Esophagus (tissue), 2 donors: ENCODE data around the gene AJAP1. TPM values are rescaled to one million over a fixed set of nuclear protein-coding genes. Genes with fewer than 3 reads are reported as not detected.
"Not testable (repeated sequence)": the region's sequence is repeated elsewhere in the genome, so short reads cannot be mapped to it uniquely, and the experiment has no call there.

Experiments
- H3K27ac ChIP-seq, 2 donors: one replicate each; pipeline ENCODE4 v1.5.1; 2013; ENCODE audit warnings: low read depth in 2 of 2, mild to moderate bottlenecking in 2 of 2, inconsistent platforms in 1 of 2, low read length in 1 of 2, moderate library complexity in 1 of 2
- H3K27me3 ChIP-seq, 2 donors: one replicate each; pipeline ENCODE4 v1.6.1; 2013; ENCODE audit warnings: low read length in 2 of 2, control low read depth in 1 of 2, mild to moderate bottlenecking in 1 of 2; ENCODE audit not compliant: insufficient read depth in 2 of 2, control insufficient read depth in 1 of 2
- H3K36me3 ChIP-seq, 2 donors: one replicate each; pipeline ENCODE4 v1.6.1; 2013; ENCODE audit warnings: low read length in 1 of 2; ENCODE audit not compliant: control insufficient read depth in 2 of 2, insufficient read depth in 2 of 2
- H3K4me1 ChIP-seq, 2 donors: one replicate each; pipeline ENCODE4 v1.6.1; 2013; ENCODE audit warnings: low read length in 1 of 2; ENCODE audit not compliant: control insufficient read depth in 2 of 2, insufficient read depth in 2 of 2
- H3K4me3 ChIP-seq, 2 donors: one replicate each; pipeline ENCODE4 v1.5.1; 2013; ENCODE audit warnings: low read length in 2 of 2, mild to moderate bottlenecking in 2 of 2, low read depth in 1 of 2, moderate library complexity in 1 of 2
- H3K9me3 ChIP-seq, 2 donors: one replicate each; pipeline ENCODE4 v1.6.1; 2013; ENCODE audit warnings: mild to moderate bottlenecking in 2 of 2, low read depth in 1 of 2, low read length in 1 of 2, moderate library complexity in 1 of 2; ENCODE audit not compliant: control insufficient read depth in 2 of 2, insufficient read depth in 1 of 2
- WGBS, 2 donors: extraction: QIAGEN DNeasy Blood & Tissue Kit; methylation state at CpG; one replicate each; pipeline ENCODE4 v1.1.7; 2013; 5-methylcytosine and 5-hydroxymethylcytosine counted together
- polyA plus RNA-seq, 2 donors: library from polyadenylated mRNA; stranded (reverse); fragments of 200-250 nt; gene quantifications; one replicate each; pipeline ENCODE4 v1.2.3, GENCODE V29; 2013
- donor health status: healthy with polysubstance abuse.
- donor health status: Bipolar disorder and iron deficiency.

Gene AJAP1
- polyA plus RNA-seq, 2 donors, result 0.10 to 0.12 TPM

DNA sequence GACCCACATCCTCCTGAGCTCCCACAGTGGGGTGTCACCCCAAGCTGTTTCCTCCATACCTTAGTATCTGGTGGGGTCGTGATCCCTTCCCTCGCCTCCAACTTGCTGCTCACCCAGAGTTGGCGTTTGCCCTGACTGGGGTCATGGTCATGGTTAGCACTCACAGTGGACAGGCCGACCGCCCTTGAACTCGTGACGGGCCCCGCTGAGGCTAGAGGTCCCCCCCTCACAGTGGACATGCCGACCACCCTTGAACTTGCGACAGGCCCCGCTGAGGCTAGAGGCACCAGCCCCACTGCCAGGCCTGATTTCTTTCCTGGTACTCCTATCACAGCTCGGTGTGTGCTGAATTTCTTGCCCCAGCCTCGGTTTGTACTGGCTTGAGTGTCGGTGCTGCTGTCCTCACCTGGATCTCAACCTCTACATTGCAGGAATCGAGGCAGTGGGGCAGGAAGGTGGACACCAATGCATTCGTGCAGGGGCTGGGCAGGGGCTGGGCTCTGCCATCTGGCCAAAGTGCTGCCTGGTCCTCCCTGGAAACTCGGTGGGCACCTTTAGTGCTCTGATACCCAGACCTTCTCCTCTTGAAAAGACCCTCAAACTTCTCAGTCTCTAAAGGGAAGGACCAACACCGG is 37.5 kb upstream of the AJAP1 start:
- Histone ChIP-seq H3K4me3 (no peak overlapping the region), H3K4me1 (no peaks in the 10 kb centered on the region), H3K36me3 (no peaks in the 10 kb centered on the region), H3K9me3 (no peaks in the 10 kb centered on the region), H3K27me3 (no peaks in the 10 kb centered on the region), H3K27ac (no peak overlapping the region)
- WGBS, 2 donors, result 86 to 88% methylated on average over 18 of the region's 18 CpGs

DNA sequence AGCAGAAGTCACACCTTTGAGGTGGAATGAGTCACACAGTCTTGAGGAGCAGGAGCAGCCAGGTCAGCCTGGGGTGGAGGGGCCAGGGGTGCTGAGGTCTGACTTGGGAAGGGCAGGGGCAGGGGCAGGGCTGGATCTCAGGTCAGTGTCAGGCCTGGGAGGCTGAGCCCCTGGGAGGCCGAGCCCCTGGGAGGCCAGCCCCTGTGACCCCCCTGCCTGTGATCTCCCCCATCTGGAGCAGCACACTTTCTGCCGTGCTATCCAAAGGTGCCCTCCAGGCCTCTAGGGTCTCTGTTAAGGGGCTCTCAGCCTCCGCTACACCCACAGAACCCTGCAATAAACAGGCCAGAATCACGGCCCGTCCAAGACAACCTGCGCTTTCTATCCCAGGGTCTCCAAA is 36.9 kb upstream of the AJAP1 start:
- H3K4me3 ChIP-seq, result no peak overlapping the region
- 91 to 99% methylated on average over 6 of the region's 6 CpGs for WGBS, 2 donors
- no peaks in the 10 kb centered on the region for H3K9me3 ChIP-seq
- no peaks in the 10 kb centered on the region for H3K4me1 ChIP-seq
- H3K27me3 ChIP-seq, result no peaks in the 10 kb centered on the region
- no peaks in the 10 kb centered on the region for H3K36me3 ChIP-seq
- no peak overlapping the region for H3K27ac ChIP-seq

DNA sequence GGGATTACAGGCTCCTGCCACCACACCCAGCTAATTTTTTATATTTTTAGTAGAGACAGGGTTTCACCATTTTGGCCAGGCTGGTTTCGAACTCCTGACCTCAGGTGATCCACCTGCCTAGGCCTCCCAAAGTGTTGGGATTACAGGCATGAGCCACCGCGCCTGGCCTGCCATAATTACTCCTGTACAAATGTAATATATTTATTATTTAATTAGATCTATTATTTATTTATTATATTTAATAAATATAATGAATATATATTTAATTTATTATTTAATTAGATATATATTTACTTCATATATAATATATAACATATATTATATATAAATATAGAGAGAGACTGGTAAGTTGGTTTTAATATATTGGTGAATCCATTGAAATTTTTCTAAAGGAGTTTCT is 35.6 kb upstream of the AJAP1 start:
- H3K27me3 ChIP-seq, H3K27ac ChIP-seq, H3K9me3 ChIP-seq, H3K36me3 ChIP-seq, H3K4me1 ChIP-seq, H3K4me3 ChIP-seq: not testable (repeated sequence)
- 76 to 100% methylated on average over 3 of the region's 3 CpGs for WGBS, 2 donors

DNA sequence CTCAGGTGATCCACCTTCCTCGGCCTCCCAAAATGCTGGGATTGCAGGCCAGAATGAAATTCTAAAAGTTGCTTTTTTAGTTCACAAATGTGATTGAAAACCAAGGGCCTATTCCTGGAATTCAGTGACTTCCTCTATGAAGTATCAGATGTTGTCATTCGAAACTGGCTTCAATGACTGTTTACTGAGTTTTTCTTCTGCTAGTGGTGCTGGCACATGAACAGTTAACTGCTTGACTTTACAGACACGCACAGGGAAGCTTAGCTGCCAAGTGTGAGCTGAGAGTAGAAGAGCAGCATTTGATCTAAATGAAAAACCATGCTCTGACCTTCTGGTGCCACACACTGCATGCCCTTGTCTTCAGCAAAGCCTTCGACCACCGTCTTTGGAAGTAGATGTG is 32.8 kb upstream of the AJAP1 start:
- H3K27me3 ChIP-seq, result no peaks in the 10 kb centered on the region
- no peaks in the 10 kb centered on the region for H3K36me3 ChIP-seq
- H3K27ac ChIP-seq, result no peak overlapping the region
- 62 to 64% methylated on average over 5 of the region's 5 CpGs for WGBS, 2 donors
- no peaks in the 10 kb centered on the region for H3K4me1 ChIP-seq
- no peak overlapping the region for H3K4me3 ChIP-seq
- peaks cover 0 to 2% of the 10 kb centered on the region in 2 donors for H3K9me3 ChIP-seq

DNA sequence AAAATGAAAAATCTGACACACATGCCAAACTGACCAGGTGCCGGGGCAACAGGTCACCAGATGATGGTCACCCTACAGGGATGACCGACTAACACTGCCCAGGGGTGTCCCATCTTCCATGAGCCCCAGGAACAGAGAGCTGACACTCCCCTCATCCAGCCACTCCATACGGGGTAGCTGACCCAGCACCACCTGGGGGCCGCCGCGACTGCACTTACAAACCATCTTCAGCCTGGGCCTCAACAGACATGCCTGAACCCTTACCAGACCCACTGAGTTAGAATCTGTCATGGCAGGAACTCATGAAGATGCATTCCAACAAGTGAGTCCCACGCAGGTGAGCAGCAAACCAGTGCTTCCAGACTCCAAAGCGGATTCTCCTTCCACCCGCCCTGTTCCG is 31.6 kb upstream of the AJAP1 start:
- WGBS, 2 donors, result 85 to 91% methylated on average over 10 of the region's 10 CpGs
- H3K36me3 ChIP-seq, result no peaks in the 10 kb centered on the region
- no peaks in the 10 kb centered on the region for H3K4me1 ChIP-seq
- peaks cover 0 to 2% of the 10 kb centered on the region in 2 donors for H3K9me3 ChIP-seq
- no peak overlapping the region for H3K4me3 ChIP-seq
- no peak overlapping the region for H3K27ac ChIP-seq
- no peaks in the 10 kb centered on the region for H3K27me3 ChIP-seq

DNA sequence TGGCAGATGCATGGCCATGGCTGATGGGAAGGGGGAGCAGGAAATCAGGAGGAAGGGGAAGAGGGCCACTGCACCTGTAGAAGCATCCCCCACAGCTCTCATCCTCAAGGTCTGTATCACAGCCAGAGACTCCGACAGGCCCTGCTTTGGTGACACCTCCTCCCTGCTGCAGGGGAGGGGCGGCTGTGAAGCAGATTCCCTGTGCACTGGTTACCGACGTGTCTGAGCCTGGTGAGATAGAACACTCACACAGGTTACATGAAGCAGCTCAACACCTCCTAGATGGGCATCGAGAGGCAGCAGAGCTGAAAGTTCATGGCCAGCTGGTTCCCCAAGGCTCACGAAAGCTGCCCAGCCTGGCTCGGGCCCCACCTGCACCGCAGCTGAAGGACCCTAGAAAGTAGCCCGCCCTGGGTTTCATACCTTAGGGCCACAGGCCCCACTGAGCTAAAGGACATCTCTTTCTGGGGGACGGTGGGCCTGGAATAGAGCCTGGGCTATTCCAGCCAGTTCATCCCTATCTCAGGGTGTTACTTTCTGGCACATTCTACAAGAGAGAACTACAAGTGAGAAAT is 30.2 kb upstream of the AJAP1 start:
- no peaks in the 10 kb centered on the region for H3K27me3 ChIP-seq
- no peak overlapping the region for H3K4me3 ChIP-seq
- peaks cover 0 to 2% of the 10 kb centered on the region in 2 donors for H3K9me3 ChIP-seq
- H3K36me3 ChIP-seq, result no peaks in the 10 kb centered on the region
- WGBS, 2 donors, result 72 to 73% methylated on average over 10 of the region's 10 CpGs
- no peaks in the 10 kb centered on the region for H3K4me1 ChIP-seq
- H3K27ac ChIP-seq, result no peak overlapping the region

DNA sequence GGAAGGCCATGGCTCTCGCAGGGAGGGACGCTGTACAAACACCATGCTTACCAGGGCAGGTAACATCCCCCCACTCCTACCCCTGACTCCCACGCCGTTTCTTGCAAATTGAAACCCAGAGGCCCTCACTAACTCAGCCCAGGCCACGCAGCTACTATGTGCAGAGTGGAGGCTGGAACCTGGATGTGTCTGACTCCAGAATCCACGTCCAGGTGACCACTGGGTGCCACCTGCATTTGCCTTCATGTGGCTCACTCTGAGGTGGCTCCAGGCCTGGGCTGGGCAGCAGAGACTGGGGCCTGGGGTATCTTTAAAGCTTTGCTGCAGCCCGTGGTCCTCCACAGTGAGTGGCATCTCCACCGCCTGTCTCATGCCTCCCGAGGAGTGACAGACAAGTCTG is 29.6 kb upstream of the AJAP1 start:
- WGBS, 2 donors, result 75 to 86% methylated on average over 9 of the region's 9 CpGs
- Histone ChIP-seq H3K36me3 (no peaks in the 10 kb centered on the region), H3K4me3 (no peak overlapping the region), H3K27ac (no peak overlapping the region), H3K9me3 (peaks cover 0 to 2% of the 10 kb centered on the region in 2 donors), H3K4me1 (no peaks in the 10 kb centered on the region), H3K27me3 (no peaks in the 10 kb centered on the region)

DNA sequence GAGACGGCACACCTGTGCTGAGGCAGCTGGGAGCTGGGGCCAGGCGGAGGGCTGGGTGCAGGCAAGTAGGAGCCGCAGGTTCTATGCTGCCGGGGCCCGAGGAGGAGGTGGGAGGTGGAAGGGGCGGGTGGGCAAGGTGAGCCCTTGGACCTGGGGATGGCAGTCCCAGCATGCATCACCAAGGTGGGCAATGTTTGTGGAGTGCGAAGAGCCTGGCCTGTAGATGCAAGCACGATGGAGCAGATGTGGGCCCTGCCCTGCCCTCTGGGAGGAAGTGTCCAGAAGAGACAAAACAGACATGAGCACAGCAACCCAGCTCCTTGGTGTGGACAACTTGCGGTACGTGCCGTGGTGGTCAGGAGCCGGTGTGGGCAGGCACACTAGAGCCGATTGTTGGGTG is 28.3 kb upstream of the AJAP1 start:
- no peaks in the 10 kb centered on the region for H3K4me1 ChIP-seq
- no peak overlapping the region for H3K4me3 ChIP-seq
- no peaks in the 10 kb centered on the region for H3K36me3 ChIP-seq
- WGBS, 2 donors, result 85 to 88% methylated on average over 13 of the region's 13 CpGs
- H3K27ac ChIP-seq, result no peak overlapping the region
- H3K9me3 ChIP-seq, result peaks cover 0 to 2% of the 10 kb centered on the region in 2 donors
- H3K27me3 ChIP-seq, result no peaks in the 10 kb centered on the region

DNA sequence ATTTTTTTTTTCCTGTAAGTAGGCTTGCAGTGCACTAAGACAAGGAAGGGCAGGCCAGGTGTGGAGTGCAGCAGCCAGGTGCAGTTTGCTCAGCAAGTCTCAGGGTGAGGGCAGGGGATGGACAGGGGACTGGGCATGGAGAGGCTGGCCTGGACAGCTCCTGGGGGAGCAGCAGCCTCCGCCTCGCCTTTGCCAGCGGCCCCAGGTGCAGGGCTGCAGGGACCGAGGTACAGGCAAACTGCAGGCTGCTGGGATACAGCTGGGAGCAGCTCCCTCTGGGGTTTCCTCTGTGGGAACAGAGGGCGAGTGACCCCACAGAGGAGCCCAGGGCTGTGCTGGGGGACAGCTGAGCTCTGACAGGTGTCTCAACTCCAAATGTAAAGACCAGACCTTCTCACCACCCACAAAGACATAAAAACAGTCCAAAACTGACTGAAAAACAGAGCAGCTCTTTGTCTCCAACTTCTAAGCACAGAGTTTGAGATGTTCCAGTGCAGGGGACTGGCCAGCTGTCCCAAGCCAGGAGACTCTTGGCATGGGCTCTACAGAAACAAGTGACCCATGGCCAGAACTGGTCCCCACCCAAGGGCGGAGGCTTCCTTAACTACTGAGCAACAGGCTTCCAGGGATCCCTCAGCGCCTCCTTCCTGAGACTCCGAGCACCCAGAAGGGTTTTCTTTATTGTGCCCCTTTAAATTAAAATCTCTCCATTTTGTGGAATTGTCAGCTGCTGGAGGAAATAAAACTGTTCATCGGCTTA is 27.7 kb upstream of the AJAP1 start:
- H3K27ac ChIP-seq, result no peak overlapping the region
- no peaks in the 10 kb centered on the region for H3K36me3 ChIP-seq
- H3K4me1 ChIP-seq, result no peaks in the 10 kb centered on the region
- 79 to 89% methylated on average over 9 of the region's 9 CpGs for WGBS, 2 donors
- no peak overlapping the region for H3K4me3 ChIP-seq
- H3K27me3 ChIP-seq, result no peaks in the 10 kb centered on the region
- H3K9me3 ChIP-seq, result peaks cover 0 to 2% of the 10 kb centered on the region in 2 donors
